Right atrium auricular region (tissue), 2 donors: Measurements from ENCODE around the gene MARCHF9. TPM values are rescaled to one million over a fixed set of nuclear protein-coding genes. Genes with fewer than 3 reads are reported as not detected.
"Not testable (repeated sequence)": the region's sequence is repeated elsewhere in the genome, so short reads cannot be mapped to it uniquely, and the experiment has no call there.

Experiments
- DNase-seq: peaks from one replicate; pipeline ENCODE4 v3.0.0-alpha.2; 2019; ENCODE audit warnings: low spot score
- H3K27ac ChIP-seq, 2 donors: fragments of 200-600 bp; sonication (generic); 1 replicate in 1 of 2; 2 replicates in 1 of 2; pipeline ENCODE4 v1.5.1; 2016 to 2019
- H3K27me3 ChIP-seq, 2 donors: fragments of 200-600 bp; sonication (generic); one replicate each; pipeline versions ENCODE4 v1.5.1 to v1.6.0; 2017 to 2019
- H3K36me3 ChIP-seq: fragments of 200-600 bp; sonication (generic); one replicate; pipeline ENCODE4 v1.5.1; 2016
- H3K4me1 ChIP-seq, 2 donors: fragments of 200-600 bp; sonication (generic); one replicate each; pipeline versions ENCODE4 v1.5.1 to v1.6.0; 2017 to 2019
- H3K4me3 ChIP-seq, 2 donors: fragments of 200-600 bp; sonication (generic); 1 replicate in 1 of 2; 2 replicates in 1 of 2; pipeline ENCODE4 v1.5.1; 2017 to 2019; ENCODE audit warnings: mild to moderate bottlenecking in 1 of 2, moderate library complexity in 1 of 2
- H3K9me3 ChIP-seq, 2 donors: fragments of 200-600 bp; sonication (generic); one replicate each; pipeline ENCODE4 v1.5.1; 2019
- total RNA-seq, 2 donors: library from RNA; depleted of rRNA; stranded (reverse); fragments of >200 nt; gene quantifications; one replicate each; pipeline ENCODE4 v1.1.0, GENCODE V29; 2016
- TF ChIP-seq, protein P1 (sequence below), 2 donors: fragments of 200-600 bp; sonication (generic); IDR thresholded peaks; one replicate each; pipeline ENCODE4 v1.5.1; 2019; ENCODE audit warnings: antibody characterized with exemption in 2 of 2

MARCHF9 gene
- total RNA-seq, 2 donors from 2014 or later, result 8.4 to 11.6 TPM

DNA sequence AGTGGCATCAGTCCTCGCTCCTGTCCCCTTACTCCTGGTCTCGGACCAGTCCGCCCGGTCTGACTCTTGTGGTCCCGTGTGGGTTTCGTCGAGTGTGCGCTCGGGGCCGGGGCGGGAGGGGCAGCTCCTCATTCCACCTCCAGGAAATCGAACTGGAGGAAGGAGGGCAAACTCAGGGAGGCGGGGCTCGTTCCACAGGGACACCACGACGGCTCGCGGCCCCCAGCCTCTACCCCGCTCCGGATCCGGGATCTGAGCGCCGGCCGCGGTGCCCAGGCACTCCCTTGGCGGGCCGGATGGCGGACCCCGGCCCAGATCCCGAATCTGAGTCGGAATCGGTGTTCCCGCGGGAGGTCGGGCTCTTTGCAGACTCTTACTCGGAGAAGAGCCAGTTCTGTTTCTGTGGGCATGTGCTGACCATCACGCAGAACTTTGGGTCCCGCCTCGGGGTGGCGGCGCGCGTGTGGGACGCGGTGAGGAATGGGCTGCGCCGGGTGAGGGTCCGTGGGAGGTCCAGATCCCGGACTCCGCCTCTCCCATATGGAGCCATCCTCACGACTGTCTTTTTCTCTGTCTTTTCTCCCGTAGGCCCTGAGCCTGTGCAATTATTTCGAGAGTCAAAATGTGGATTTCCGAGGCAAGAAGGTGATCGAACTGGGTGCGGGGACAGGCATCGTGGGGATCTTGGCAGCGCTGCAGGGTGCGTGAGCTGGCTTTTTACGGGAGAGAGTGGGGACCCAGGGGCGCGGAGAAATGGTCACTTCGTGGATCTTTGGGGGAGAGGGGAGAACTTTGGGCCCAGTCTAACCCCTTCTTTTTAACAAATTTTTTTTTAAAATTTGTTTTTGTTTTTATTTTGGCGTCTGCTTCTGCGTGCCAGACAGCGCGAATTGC, 17.8 kb downstream of the MARCHF9 start, which contains the start of gene EEF1AKMT3:
Gene EEF1AKMT3, plus strand, starts transcription at position 186 of the 894 bp plus-strand sequence. Its CDS starts 111 bp downstream, at position 297.
- TF ChIP-seq, protein P1, sequence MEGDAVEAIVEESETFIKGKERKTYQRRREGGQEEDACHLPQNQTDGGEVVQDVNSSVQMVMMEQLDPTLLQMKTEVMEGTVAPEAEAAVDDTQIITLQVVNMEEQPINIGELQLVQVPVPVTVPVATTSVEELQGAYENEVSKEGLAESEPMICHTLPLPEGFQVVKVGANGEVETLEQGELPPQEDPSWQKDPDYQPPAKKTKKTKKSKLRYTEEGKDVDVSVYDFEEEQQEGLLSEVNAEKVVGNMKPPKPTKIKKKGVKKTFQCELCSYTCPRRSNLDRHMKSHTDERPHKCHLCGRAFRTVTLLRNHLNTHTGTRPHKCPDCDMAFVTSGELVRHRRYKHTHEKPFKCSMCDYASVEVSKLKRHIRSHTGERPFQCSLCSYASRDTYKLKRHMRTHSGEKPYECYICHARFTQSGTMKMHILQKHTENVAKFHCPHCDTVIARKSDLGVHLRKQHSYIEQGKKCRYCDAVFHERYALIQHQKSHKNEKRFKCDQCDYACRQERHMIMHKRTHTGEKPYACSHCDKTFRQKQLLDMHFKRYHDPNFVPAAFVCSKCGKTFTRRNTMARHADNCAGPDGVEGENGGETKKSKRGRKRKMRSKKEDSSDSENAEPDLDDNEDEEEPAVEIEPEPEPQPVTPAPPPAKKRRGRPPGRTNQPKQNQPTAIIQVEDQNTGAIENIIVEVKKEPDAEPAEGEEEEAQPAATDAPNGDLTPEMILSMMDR (IDR thresholded peaks at IDR 0.05), result no peak
- Histone ChIP-seq H3K4me1 (peaks cover 0 to 25% of the 10 kb centered on the region in 2 donors), H3K27me3 (no peaks in the 10 kb centered on the region), H3K27ac (peak within 1 kb of the TSS; percentile 93 to 94), H3K4me3 (peak within 1 kb of the TSS; percentile 61 to 89), H3K9me3 (no peaks in the 10 kb centered on the region), H3K36me3 (peaks cover 16% of the 10 kb centered on the region)
- no peak for DNase-seq

DNA sequence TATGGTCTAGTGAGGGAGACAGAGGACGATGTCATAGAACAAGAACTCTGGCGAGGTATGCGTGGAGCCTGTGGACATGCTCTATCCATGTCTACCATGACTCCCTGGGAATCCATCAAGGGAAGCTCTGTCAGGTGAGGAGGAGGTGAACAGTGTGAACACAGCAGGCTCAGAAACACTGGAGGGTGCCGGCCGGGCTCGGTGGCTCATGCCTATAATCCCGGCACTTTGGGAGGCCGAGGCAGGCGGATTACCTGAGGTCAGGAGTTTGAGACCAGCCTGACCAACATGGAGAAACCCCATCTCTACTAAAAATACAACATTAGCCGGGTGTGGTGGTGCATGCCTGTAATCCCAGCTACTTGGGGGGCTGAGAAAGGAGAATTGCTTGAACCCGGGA, 19.7 kb downstream of the MARCHF9 start:
- DNase-seq, H3K4me3 ChIP-seq, H3K27ac ChIP-seq, H3K27me3 ChIP-seq, H3K9me3 ChIP-seq, H3K36me3 ChIP-seq: not testable (repeated sequence)
- peaks cover 0 to 25% of the 10 kb centered on the region in 2 donors for H3K4me1 ChIP-seq

DNA sequence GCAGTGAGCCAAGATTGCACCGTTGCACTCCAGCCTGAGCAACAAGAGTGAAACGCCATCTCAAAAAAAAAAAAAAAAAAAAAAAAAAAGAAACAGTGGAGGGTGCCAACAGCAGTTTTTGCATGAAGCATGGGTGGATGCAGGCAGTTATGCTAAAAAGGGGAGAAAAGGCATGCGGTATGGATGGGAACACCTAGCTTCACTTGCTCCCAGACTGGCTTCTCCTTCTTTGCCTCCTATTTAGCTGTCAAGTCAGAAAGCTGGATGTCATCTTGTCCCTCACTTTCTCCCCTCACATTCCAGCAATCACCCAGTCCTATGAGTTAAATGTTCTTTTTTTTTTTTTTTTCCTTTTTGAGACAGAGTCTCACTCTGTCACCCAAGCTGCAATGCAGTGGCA, 20.1 kb downstream of the MARCHF9 start:
- Histone ChIP-seq H3K9me3 (no peaks in the 10 kb centered on the region), H3K27me3 (no peaks in the 10 kb centered on the region), H3K36me3 (peaks cover 5% of the 10 kb centered on the region), H3K4me3 (no peak overlapping the region), H3K27ac (no peak overlapping the region), H3K4me1 (peaks cover 0 to 25% of the 10 kb centered on the region in 2 donors)
- DNase-seq, result no peak
- TF ChIP-seq, protein P1 (IDR thresholded peaks at IDR 0.05), result no peak

DNA sequence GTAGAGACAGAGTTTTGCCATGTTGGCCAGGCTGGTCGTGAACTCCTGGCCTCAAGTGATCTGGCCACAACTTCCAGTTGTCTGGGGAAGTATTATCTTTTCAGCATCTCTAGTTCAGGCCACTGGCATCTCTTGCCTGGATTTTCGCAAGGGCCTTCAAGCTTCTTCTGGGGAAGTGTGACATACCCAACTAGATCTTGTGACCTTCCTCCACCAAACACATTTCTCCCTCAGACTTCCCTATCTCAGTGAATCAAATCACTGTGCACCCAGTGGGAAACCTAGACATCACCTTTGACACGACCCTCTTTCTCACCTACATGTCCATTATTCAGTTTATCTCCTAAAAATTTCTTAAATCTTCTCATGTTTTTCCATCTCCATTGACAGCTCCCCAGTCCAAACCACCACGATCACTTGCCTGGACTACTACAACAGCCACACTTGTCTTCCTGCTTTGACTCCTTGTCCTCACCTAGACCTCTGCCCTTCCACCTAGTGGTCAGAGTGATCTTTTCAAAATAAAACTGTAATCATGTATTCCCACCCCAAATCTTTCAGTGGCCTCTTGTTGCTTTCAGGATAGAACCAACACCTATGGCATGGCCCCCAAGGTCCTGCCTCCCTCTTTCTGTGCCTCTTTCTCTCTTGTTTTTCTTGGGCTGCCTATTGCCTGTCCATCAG, 20.8 kb downstream of the MARCHF9 start:
- Histone ChIP-seq H3K36me3 (no peaks in the 10 kb centered on the region), H3K4me1 (peaks cover 0 to 25% of the 10 kb centered on the region in 2 donors), H3K4me3 (no peak overlapping the region), H3K9me3 (no peaks in the 10 kb centered on the region), H3K27ac (no peak overlapping the region), H3K27me3 (no peaks in the 10 kb centered on the region)
- TF ChIP-seq, protein P1 (IDR thresholded peaks at IDR 0.05), result no peak
- DNase-seq, result no peak

DNA sequence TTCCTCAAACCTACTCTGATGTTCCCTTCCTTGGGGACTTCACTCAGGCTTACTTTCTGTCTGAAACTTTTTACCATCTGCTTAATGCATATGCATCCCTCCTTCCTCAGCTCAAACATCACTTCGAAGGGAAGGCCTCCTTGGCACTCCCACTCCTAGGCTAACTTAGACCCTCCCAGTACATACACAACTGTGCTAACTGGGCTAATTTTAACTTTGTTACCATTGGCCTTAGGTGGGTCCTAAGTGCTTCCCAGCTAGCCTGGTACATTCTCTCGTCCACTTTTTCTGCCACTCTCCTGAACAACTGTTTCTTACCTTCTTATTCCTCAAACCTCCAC, 21.3 kb downstream of the MARCHF9 start:
- Histone ChIP-seq H3K4me1 (peaks cover 0 to 20% of the 10 kb centered on the region in 2 donors), H3K4me3 (no peak overlapping the region), H3K27ac (no peak overlapping the region), H3K27me3 (no peaks in the 10 kb centered on the region), H3K9me3 (no peaks in the 10 kb centered on the region), H3K36me3 (no peaks in the 10 kb centered on the region)
- no peak for DNase-seq
- TF ChIP-seq, protein P1 (IDR thresholded peaks at IDR 0.05), result no peak

DNA sequence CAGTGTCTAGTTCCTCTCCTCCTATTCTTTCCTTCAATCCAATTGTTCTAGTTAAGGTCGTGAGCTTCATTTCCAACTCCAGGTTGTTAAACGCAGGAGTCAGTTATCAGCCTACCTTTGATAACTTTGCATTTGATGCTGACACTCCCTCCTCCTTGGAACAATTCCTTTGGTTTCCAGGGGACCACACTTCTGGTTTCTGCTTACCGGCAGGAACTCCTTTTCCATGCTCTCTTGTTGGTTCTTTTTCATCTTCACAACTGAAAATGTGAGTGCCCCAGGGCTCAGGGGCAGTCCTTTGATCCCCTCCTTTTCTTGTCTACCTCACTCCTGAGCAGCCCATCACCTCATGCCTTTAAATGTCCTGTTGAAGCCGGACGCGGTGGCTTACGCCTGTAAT, 22.5 kb downstream of the MARCHF9 start:
- Histone ChIP-seq H3K4me3 (no peak overlapping the region), H3K36me3 (no peaks in the 10 kb centered on the region), H3K9me3 (no peaks in the 10 kb centered on the region), H3K27ac (no peak overlapping the region), H3K27me3 (no peaks in the 10 kb centered on the region), H3K4me1 (peaks cover 0 to 16% of the 10 kb centered on the region in 2 donors)
- TF ChIP-seq, protein P1 (IDR thresholded peaks at IDR 0.05), result no peak
- no peak for DNase-seq
